Choroid plexus epithelial cell (primary cell): Measurements from ENCODE around the gene OR5C1.

ENCODE experiments used
- DNase-seq: peaks from one replicate; pipeline ENCODE4 v3.0.0-alpha.2; 2010; ENCODE audit warnings: low read depth
- H3K4me3 ChIP-seq: 2 replicates; pipeline ENCODE4 v1.5.1; 2011; ENCODE audit warnings: low read depth, mild to moderate bottlenecking, control low read depth, low read length, moderate library complexity
- CTCF ChIP-seq: conservative IDR thresholded peaks from 2 replicates; pipeline ENCODE4 v1.5.1; 2011; ENCODE audit warnings: low read depth, mild to moderate bottlenecking, control low read depth, inconsistent platforms, low read length, moderate library complexity

Gene OR5C1

GRCh38 chr9:122780026-122780425 is 8.7 kb upstream of the OR5C1 start:
- no peak for DNase-seq
- no peak overlapping the region for H3K4me3 ChIP-seq
- TF ChIP-seq CTCF: no peak

GRCh38 chr9:122781671-122782070 is 7.1 kb upstream of the OR5C1 start:
- no peak for DNase-seq
- no peak overlapping the region for H3K4me3 ChIP-seq
- no peak for TF ChIP-seq CTCF

- TF ChIP-seq CTCF: no peak
- H3K4me3 ChIP-seq: no peak overlapping the region
- DNase-seq: no peak
Measured at GRCh38 chr9:122785269-122785668, 3.5 kb upstream of the OR5C1 start.

GRCh38 chr9:122786338-122786737 is 2.4 kb upstream of the OR5C1 start:
- TF ChIP-seq CTCF: no peak
- no peak overlapping the region for H3K4me3 ChIP-seq

GRCh38 chr9:122789256-122790046 is 718 bp downstream of the OR5C1 start:
- TF ChIP-seq CTCF: no peak
- no peak overlapping the region for H3K4me3 ChIP-seq

More at GRCh38 chr9:122786338-122786737, 2.4 kb upstream of the OR5C1 start:
- DNase-seq: no peak

GRCh38 chr9:122791872-122792669 is 3.3 kb downstream of the OR5C1 start:
- no peak overlapping the region for H3K4me3 ChIP-seq
- DNase-seq: no peak
- TF ChIP-seq CTCF: no peak

More at GRCh38 chr9:122789256-122790046, 718 bp downstream of the OR5C1 start:
- no peak for DNase-seq
